ENCODE results near the gene DNM1.

The DNM1 gene

DNA sequence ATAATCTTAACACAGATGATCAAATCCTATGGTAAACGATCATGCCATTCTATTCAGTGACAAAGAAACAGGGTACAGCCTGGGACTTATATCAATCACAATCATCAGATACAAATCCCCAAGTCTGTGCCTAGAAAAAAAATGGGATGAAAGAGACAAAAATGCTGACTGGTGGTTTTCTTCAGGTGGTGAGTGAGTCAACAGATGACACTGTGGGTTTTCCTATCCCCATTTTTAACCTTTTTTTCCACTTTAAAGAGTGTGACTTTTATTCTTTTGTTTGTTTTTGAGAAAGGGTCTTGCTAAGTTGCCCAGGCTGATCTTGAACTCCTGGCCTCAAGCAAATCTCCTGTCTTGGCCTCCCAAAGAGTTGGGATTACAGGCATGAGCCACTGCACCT lies 15.0 kb upstream of the DNM1 start:
- Mint-ChIP-seq H3K27me3 (ENCODE audit: low read depth) (no peaks in the 10 kb centered on the region), H3K36me3 (ENCODE audit: low read depth) (peaks cover 35% of the 10 kb centered on the region), H3K9me3 (no peaks in the 10 kb centered on the region), H3K27ac (no peak overlapping the region), H3K4me1 (ENCODE audit: low read depth) (peaks cover 26% of the 10 kb centered on the region), H3K4me3 (no peak overlapping the region)

DNA sequence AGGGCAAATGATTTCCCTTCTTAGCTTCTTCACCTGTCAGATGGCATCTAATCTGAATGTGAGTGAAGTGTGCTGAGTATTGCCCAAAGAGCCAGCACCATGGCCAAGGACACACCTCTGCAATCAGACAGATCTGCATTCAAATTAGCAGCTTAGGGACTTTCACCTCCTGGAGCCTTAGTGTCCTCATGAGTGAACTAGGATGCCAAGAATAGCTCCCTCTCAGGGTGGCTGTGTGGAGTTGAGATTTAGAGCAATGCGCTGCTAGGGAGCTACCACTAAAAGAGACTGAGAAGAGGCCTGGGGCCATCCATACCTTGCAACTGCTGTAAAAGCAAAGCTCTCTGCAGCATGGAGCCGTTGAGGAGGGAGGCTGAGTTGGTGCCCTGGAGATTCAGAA lies 13.2 kb upstream of the DNM1 start:
- Mint-ChIP-seq H3K27me3 (ENCODE audit: low read depth) (no peaks in the 10 kb centered on the region), H3K4me3 (peak overlapping the region; percentile 99), H3K4me1 (ENCODE audit: low read depth) (peaks cover 23% of the 10 kb centered on the region), H3K27ac (peak overlapping the region; percentile 80), H3K9me3 (no peaks in the 10 kb centered on the region), H3K36me3 (ENCODE audit: low read depth) (peaks cover 30% of the 10 kb centered on the region)

DNA sequence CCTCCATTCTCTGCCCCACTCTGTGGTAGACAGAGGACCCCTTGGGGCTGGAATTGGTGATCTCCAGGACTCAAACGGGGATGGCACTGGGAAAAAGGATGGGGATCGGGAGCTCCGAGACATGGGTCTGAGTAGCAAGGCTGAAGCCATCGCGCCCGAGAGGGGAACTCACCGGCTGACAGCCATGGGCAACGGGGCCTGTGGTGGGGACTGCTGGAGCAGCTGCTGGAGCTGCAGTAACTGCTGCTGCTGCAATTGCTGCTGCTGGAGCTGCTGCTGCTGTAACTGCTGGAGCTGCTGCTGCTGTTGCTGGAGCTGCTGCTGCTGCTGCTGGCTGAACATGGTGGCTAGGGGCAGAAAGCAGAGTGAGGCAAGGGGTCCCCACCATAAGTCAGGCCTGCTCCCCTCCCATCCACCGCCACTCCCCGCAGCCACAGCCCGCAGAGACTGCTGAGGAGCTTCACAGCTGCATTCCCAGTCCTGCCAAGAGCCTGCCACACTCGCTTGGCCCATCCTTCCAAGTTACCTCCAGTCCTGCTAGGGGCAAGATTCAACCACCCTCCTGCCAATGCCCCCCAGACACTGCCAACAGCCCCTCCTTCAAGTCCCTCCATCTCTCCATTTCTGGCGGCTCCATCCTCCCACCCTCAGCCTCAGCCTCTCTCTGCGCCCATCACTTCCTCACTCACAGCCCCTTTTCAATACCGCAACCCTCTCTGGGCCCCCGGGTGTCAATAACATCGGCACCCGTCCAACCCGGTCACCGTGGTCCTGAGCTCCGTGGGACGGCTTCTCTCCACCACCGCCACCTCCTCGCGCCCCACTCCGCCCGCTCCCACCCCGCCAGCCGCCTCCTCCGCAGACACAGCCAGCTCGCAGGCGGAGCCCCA lies 12.4 kb upstream of the DNM1 start:
- peak overlapping the region; percentile 92 for H3K27ac Mint-ChIP-seq
- peaks cover 23% of the 10 kb centered on the region for H3K4me1 Mint-ChIP-seq (ENCODE audit: low read depth)
- peak overlapping the region; percentile 99 for H3K4me3 Mint-ChIP-seq
- peaks cover 26% of the 10 kb centered on the region for H3K36me3 Mint-ChIP-seq (ENCODE audit: low read depth)
- no peaks in the 10 kb centered on the region for H3K27me3 Mint-ChIP-seq (ENCODE audit: low read depth)
- H3K9me3 Mint-ChIP-seq = no peaks in the 10 kb centered on the region

DNA sequence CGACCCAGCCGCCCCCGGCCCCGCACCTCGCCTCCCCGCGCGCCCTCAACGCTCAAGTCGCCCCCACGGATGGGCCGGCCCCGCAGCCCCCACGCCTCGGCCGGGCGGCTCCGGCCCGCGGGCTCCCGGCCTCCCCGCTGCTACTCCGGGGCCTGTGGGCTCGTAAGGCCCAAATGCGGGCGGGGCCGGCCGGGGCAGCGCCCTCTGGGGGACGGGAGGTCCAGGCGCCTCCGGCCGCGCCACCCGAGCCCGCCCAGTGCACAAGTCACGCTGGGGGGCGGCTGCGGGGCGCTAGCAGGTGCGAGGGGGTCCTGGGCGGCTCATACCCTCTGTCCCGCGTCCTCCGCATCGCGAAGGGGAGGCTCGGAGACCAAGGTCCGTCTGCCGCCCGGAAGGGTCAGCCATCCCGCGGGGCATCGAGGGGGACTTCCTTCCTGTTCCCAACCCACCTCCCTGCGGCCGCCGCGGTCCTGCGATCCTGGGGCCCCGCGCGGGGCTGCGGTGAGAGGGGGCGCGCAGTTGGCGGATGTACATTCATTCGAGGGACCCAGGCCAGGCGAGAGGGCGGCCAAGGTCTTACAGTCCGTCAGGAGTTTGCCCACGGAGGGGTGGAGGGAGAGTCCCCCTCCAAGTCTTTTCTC lies 11.7 kb upstream of the DNM1 start, which contains the start of gene CIZ1:
TSS of gene CIZ1 (minus strand) at position 167 of the 641 bp plus-strand sequence. CDS start 715 bp downstream, outside the sequence.
- Mint-ChIP-seq H3K4me1 (ENCODE audit: low read depth) (peaks cover 23% of the 10 kb centered on the region), H3K27ac (peak within 1 kb of the TSS; percentile 92), H3K9me3 (no peaks in the 10 kb centered on the region), H3K27me3 (ENCODE audit: low read depth) (no peaks in the 10 kb centered on the region), H3K4me3 (peak within 1 kb of the TSS; percentile 99), H3K36me3 (ENCODE audit: low read depth) (peaks cover 22% of the 10 kb centered on the region)

DNA sequence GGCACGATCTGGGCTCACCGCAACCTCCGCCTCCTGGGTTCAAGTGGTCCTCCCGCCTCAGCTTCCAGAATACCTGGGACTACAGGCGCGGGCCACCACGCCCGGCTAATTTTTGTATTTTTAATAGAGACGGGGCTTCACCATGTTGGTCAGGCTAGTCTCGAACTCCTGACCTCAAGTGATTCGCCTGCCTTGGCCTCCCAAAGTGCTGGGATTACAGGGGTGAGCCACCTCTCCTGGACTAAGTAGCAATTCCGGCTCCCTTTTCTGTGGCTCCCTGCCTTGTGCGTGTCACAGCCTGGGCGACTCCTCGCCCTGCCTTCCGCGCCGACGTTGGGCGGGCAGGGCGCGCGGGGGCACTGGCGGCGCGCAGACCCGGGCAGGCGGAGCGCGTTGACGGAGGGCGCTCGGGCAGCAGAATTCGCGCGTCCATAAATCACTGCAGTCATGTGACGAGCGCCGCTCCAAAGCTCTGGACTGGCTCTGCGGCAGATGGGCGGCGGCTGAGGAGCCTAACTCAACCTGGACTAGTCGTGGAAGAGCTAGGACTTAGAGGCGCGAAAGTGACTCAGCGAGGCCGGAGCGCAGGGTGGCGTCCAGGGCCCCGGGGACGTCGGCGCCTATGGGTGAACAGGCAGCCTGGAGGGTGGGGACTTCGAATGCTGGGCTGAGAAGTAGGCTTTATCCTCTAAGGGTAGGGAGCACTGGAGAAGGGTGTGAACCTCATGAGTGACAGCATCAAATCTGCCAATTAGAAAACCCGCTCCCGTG lies 10.4 kb upstream of the DNM1 start:
- H3K9me3 Mint-ChIP-seq = no peaks in the 10 kb centered on the region

DNA sequence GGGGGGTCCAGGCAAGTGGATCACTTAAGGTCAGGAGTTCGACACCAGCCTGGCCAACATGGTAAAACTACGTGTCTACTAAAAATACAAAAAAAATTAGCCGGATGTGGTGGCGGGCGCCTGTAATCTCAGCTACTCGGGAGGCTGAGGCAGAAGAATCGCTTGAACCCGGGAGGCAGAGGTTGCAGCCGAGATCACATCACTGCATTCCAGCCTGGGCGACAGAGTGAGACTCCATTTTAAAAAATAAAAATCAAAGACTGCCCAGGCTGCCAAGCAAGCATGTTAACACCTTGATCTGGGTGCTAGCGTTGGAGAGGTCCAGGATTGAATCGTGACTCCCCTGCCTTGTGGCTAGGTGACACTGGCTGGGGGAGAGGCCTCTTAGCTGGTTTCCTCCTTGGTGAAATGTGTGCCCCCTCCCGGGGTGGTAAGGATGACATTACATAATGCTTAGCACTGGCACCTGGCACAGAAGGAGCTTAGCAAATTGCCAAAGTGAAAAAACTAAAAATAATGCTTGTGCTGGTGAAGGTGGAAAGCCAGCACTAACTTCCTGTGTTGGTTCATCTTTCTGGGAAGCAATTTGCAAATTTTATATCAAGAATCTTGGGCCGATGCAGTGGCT lies 9.6 kb upstream of the DNM1 start:
- Mint-ChIP-seq H3K4me1 (ENCODE audit: low read depth) (peaks cover 20% of the 10 kb centered on the region), H3K27ac (no peak overlapping the region), H3K27me3 (ENCODE audit: low read depth) (peaks cover 5% of the 10 kb centered on the region), H3K36me3 (ENCODE audit: low read depth) (peaks cover 14% of the 10 kb centered on the region), H3K9me3 (no peaks in the 10 kb centered on the region), H3K4me3 (peak overlapping the region; percentile 21)

More for the DNA sequence above, 10.4 kb upstream of the DNM1 start:
- Mint-ChIP-seq H3K4me1 (ENCODE audit: low read depth) (peaks cover 21% of the 10 kb centered on the region), H3K27me3 (ENCODE audit: low read depth) (peaks cover 5% of the 10 kb centered on the region), H3K4me3 (peak overlapping the region; percentile 25), H3K27ac (no peak overlapping the region), H3K36me3 (ENCODE audit: low read depth) (peaks cover 17% of the 10 kb centered on the region)

DNA sequence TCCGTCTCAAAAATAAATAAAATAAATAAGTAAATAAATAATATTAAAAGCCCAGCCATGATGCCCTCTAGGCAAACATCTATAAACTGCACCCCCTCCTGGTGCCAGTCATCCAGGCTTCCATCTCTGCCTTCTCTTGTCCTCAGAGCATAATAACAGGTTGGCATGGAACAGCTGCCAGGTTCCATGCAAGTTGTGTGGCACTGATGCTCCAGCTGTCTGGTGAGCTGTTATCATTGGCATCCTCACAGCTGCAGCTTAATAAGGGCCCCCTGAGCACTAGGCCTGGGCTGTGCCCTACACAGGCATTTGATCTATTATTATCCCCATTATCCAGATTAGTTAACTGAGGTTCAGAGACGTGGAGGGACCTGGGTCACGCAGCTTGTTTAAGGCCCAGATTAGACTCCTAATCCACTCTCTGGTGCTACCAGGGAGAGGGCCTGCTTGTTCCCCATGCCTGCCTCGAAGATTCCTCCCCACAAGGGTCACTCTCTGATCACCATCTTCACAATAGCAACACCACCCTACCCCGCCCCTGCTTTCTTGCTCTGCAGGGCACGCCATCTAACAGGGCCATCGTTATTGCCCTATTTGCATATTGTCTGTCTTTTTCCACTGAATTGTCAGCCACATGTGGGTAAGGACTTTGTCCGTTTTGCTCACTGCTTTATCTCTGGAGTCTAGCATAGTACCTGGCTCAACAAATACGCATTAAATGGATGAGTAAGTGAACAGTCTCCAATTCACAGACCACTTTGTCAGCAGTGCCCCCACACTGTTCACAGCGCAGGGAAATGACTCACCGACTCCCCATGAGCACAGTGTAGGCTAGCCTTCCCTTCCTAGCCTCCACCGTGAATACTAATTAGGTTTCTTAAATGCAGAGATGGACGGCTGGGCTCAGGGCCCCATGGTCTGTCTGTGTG lies 1.5 kb upstream of the DNM1 start:
- no peaks in the 10 kb centered on the region for H3K36me3 Mint-ChIP-seq (ENCODE audit: low read depth)
- no peak overlapping the region for H3K4me3 Mint-ChIP-seq
- H3K27ac Mint-ChIP-seq = no peak overlapping the region
- H3K4me1 Mint-ChIP-seq (ENCODE audit: low read depth) = peaks cover 10% of the 10 kb centered on the region
- H3K27me3 Mint-ChIP-seq (ENCODE audit: low read depth) = peaks cover 31% of the 10 kb centered on the region
- no peaks in the 10 kb centered on the region for H3K9me3 Mint-ChIP-seq

DNA sequence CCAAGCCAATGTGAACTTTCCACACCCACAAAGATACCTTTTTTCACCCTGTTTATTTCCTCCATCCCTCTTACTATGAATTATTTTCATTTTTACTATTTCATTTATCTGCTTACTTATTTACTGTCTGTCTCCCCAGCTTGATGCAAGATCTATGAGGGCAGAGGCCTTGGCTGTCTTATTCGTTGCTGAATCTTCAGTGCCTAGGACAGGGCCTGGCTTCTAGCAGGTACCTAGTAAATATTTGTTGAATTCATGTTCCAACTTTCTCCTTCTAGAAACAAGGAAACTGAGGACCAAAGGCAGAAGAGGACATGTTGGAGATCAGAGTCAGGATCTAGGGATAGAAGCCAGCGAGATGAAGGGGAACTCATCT lies 543 bp upstream of the DNM1 start:
- Mint-ChIP-seq H3K4me1 (ENCODE audit: low read depth) (peaks cover 10% of the 10 kb centered on the region), H3K4me3 (peak overlapping the region; percentile 77), H3K9me3 (no peaks in the 10 kb centered on the region), H3K27ac (peak overlapping the region; percentile 65), H3K27me3 (ENCODE audit: low read depth) (peaks cover 31% of the 10 kb centered on the region), H3K36me3 (ENCODE audit: low read depth) (no peaks in the 10 kb centered on the region)

DNA sequence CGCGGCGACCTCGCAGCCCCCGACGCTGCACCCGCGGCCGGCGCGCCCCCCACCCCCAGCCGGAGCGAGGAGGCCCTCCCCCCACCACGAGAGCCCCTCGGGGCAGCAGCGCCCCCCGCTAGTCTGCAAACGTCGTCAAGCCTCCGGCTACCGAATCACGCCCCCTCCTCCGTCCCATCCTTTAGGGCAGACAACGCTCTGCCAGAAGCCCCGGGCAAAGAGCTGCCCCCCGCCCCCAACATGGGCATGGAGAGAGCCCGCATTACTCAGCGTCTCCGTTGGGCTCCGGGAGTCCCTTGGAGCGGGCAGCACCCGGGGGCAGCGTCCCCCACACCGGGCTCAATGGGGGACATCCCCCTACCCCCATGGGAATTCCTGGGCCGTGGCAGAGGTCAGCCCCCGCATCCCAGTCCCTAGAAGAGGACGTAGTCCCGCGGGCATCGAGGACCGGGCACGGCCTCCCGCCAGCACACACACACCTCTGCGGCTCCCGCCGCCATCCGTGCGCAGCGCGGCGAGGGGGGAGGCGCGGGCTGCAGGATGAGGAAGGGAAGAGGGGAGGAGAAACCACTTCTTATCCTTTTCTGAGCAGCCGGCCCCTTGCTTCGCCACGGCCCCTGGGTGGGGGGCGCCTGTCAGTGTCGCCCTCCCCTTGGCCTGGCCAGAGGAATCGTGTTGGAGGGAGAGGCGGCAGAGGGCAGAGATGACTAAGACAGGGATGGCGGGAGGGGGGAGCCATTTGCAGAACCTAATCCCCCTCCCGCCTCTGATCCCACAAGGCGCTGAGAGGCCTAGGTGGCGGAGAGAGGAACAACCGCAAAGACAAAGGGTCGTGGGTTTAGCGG lies 750 bp downstream of the DNM1 start:
- Mint-ChIP-seq H3K4me3 (peak overlapping the region; percentile 28), H3K9me3 (no peaks in the 10 kb centered on the region), H3K36me3 (ENCODE audit: low read depth) (no peaks in the 10 kb centered on the region), H3K27ac (no peak overlapping the region), H3K4me1 (ENCODE audit: low read depth) (peaks cover 10% of the 10 kb centered on the region), H3K27me3 (ENCODE audit: low read depth) (peaks cover 37% of the 10 kb centered on the region)

DNA sequence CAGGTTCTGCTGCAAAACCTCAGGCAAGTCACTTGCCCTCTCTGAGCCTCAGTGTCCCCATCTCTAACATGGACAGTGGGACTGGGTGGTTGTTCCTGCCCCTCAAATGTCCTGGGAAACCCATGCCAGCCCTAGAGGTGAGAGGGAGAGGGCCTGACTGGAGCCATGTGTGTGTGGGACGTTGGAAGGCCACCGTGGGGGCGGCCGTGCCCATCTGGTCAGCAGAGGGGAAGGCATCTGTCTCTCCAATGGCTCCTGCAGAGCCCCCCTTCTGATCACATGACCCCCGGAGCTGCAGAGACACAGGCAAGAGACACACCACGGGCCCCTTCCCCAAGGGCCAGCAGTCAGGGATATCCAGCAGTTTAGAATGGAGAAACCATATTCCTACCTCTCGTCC lies 1.7 kb downstream of the DNM1 start:
- Mint-ChIP-seq H3K36me3 (ENCODE audit: low read depth) (no peaks in the 10 kb centered on the region), H3K4me1 (ENCODE audit: low read depth) (peaks cover 10% of the 10 kb centered on the region), H3K9me3 (no peaks in the 10 kb centered on the region), H3K4me3 (no peak overlapping the region), H3K27ac (no peak overlapping the region), H3K27me3 (ENCODE audit: low read depth) (peaks cover 37% of the 10 kb centered on the region)

DNA sequence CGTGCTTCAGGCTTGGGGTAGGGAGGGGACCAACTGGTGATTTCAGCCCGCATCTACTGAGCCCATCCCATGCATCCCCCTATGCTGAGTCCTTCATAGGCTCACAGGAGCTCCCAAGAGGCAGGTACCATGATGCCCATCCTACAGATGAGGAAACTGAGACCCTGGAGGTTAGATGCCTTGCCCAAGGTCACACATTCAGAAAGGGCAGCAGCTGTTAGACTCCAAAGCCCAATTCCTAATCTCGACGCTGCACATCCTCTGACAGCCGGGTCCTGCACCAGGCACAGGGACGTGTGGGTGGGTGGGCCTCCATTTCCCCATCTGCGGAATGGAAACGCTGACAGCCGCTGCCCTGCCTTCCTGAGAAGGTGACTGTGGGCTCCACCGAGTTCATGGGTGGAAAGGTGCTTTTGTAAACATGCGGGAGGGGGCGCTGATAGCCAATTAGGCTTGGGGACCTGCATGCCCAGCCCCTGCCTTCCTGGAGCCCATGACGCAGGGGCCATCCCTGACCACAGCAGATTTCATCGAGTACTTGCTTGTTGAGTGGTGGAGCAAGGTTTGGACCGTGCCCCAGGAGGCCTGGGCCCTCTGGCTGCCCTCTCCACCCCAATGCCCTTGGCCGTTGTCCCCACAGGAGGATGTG lies 2.2 kb downstream of the DNM1 start:
- H3K9me3 Mint-ChIP-seq = no peaks in the 10 kb centered on the region
- H3K4me1 Mint-ChIP-seq (ENCODE audit: low read depth) = peaks cover 10% of the 10 kb centered on the region
- no peaks in the 10 kb centered on the region for H3K36me3 Mint-ChIP-seq (ENCODE audit: low read depth)
- peaks cover 37% of the 10 kb centered on the region for H3K27me3 Mint-ChIP-seq (ENCODE audit: low read depth)
- H3K4me3 Mint-ChIP-seq = no peak overlapping the region
- no peak overlapping the region for H3K27ac Mint-ChIP-seq

DNA sequence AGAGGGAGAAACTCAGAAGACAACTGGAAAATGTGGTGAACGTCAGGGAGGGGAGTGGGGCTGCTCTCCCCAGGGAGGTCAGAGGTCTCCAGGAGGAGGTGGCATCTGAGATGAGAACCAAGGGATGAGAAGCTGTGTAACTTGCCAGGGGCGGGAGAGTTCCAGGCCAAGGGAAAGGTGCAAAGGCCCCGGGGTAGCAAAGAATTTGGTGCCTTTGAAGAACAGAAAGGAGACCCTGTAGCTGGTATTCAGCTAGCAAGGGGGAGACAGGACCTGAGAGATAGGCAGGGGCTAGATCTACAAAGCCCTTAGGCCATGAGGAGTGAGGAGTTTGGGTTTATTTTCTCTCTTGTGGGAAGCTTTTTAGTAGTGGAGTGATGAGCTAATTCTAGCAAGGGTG lies 3.3 kb downstream of the DNM1 start:
- Mint-ChIP-seq H3K9me3 (no peaks in the 10 kb centered on the region), H3K27ac (no peak overlapping the region), H3K36me3 (ENCODE audit: low read depth) (no peaks in the 10 kb centered on the region), H3K27me3 (ENCODE audit: low read depth) (peaks cover 44% of the 10 kb centered on the region), H3K4me1 (ENCODE audit: low read depth) (peaks cover 10% of the 10 kb centered on the region), H3K4me3 (no peak overlapping the region)
